ENCODE data around the gene ME2.
"Not testable (repeated sequence)": the region's sequence is repeated elsewhere in the genome, so short reads cannot be mapped to it uniquely, and the experiment has no call there.

The ME2 gene

DNA sequence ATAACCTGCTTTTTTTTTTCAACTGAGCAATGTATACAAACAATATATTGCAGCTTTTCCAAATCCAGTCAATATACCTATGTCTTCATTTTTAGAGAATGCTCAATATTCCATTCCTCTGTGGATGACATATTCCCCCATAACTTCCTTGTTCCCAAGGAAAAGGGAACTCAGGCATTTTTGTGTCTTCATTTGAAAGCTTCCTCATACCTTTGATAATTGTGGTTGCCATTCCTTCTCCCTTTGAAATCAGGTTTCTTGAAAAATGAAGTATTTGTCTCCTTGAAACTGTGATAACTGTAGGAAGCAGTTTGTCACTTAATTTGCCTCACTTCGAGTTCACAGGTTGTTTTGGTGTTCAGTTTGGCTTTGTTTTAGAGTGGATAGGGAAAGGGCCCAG is 102.5 kb downstream of the ME2 start:
- DNase-seq, result no peak

DNA sequence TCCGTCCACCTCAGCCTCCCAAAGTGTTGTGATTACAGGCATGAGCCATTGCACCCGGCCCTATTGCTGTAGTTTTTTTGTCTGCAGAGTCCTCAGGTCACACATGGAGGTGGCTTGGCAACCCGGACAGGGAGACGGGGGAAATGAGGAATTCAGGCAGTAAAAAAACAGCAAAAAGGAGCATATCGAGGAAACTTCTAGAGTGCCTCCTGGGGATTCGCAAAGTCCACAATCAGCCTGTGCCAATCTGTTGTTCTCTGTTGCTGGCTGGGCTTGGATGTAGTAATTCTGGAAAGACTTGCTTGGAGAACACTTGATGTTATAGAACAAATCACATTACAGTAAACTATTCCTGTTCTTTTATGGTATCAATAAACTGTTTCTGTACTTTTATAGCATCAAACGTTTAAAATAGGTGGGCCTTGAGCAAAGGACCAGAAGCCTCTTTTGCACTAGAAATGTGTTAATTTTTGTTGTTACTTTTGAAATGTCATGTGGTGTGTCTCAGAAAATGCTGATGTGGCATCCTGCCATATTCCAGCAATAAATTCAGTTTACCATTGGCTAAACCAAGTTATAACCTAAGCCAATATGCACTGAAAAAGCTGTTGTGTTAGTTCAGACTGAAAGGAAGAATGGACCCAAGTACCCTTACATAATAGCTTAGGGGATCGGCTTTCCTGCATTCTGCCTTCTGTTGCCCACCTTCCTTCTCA is 103.3 kb downstream of the ME2 start:
- DNase-seq, result no peak

GRCh38 chr18:50982802-50983179 is 103.9 kb downstream of the ME2 start:
- no peak for DNase-seq

DNA sequence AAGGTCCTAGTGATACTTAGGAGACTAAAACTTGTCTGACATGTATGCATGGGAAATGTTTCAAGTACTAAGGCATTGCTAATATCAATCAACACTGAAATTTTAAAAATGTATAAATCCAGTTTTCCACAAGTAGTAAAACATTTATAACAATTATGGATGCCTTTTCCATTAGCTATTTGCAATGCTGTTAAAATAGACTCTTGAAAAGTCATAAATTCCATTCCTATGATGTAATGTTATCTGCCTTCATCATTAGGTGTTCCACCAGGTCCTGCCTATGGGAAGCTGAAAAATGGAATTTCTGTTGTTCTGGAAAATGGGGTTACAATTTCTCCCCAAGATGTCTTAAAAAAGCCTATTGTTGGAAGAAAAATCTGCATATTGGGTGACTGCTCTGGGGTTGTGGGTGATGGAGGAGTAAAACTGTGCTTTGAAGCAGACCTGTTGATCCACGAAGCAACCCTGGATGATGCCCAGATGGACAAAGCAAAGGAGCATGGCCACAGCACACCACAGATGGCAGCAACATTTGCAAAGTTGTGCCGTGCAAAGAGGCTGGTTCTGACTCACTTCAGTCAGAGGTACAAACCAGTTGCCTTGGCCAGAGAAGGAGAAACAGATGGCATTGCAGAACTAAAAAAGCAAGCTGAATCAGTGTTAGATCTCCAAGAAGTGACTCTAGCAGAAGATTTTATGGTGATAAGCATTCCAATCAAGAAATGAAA is 107.6 kb downstream of the ME2 start:
- no peak for DNase-seq

GRCh38 chr18:50987261-50987660 is 108.3 kb downstream of the ME2 start:
- no peak for DNase-seq

DNA sequence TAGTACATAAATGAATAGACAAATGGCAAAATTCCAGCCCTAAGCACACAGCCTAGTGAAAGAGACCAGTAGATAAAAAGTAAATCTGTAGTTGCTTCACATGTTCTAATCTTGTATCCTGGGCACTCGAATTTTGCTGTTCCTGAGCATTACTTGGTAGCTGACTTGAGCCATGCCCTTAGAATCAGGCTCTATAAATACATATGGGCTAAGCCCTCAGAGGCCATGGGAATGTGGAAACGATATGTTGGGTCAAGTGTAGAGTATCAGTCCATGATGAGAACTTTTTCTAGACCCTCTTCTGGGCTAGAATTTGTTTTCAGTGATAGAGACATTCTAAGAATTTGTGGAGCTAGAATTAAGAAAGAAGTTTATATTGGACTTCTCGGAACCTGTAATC is 110.8 kb downstream of the ME2 start:
- DNase-seq, result no peak

GRCh38 chr18:50992351-50992762 is 113.4 kb downstream of the ME2 start:
- DNase-seq, result no peak

DNA sequence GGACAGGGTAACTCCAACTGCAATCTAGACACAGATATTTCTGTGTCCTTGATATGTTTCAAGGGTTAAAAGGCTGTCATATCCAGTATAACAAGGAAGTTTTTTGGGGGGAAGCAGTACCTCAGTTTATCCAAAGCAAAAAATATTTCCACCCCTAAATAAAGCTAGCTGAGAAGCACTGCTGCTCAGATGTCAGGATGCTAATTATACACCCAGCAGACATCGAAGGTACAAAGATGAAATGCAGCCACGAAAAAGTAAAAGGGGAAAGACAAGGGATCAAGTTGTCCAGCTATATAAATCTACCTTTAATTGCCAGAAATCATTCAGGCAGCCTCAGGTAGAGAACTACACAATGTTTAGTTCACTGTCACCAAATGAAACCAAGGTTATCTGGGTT is 115.1 kb downstream of the ME2 start:
- DNase-seq, result no peak

- DNase-seq, result not testable (repeated sequence)
Observed at GRCh38 chr18:51003174-51003573, 124.3 kb downstream of the ME2 start.
